ENCODE results near the gene MYO9A. TPM values are rescaled to one million over a fixed set of nuclear protein-coding genes. Genes with fewer than 3 reads are reported as not detected.

Gene MYO9A
- total RNA-seq, 3 donors from 2014 or later, result 64.2 to 128 (median 86.5) TPM

DNA sequence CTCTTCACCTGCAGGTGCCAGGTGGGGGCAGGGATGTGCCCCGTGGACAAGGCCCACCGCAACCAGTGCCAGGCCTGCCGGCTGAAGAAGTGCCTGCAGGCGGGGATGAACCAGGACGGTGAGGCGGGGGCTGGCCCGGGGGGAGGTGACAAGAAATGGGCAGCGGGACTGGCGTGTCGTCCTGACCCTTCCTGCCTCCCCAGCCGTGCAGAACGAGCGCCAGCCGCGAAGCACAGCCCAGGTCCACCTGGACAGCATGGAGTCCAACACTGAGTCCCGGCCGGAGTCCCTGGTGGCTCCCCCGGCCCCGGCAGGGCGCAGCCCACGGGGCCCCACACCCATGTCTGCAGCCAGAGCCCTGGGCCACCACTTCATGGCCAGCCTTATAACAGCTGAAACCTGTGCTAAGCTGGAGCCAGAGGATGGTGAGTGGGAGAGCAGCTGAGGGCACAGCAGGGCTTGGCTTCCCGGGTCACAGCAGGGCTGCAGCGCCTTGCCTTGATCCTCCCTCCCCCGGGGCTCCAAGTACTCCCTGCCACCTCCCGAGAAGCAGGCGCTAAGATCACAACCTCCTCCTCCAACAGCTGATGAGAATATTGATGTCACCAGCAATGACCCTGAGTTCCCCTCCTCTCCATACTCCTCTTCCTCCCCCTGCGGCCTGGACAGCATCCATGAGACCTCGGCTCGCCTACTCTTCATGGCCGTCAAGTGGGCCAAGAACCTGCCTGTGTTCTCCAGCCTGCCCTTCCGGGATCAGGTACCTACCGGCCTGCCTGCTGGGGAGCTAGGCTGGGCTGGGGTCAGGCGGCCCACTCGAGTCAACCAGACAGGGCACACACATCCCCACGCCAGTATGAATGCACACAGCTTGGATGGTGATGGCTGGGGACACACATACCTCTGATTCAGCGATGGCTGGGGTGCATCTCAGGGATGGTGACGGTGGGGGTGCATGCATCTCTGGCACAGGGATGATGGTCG is 305.9 kb downstream of the MYO9A start:
- no peaks in the 10 kb centered on the region for H3K4me1 ChIP-seq
- intact Hi-C loops (cut with DNase I; ENCODE audit: low total_unique reads), result no loop called here

DNA sequence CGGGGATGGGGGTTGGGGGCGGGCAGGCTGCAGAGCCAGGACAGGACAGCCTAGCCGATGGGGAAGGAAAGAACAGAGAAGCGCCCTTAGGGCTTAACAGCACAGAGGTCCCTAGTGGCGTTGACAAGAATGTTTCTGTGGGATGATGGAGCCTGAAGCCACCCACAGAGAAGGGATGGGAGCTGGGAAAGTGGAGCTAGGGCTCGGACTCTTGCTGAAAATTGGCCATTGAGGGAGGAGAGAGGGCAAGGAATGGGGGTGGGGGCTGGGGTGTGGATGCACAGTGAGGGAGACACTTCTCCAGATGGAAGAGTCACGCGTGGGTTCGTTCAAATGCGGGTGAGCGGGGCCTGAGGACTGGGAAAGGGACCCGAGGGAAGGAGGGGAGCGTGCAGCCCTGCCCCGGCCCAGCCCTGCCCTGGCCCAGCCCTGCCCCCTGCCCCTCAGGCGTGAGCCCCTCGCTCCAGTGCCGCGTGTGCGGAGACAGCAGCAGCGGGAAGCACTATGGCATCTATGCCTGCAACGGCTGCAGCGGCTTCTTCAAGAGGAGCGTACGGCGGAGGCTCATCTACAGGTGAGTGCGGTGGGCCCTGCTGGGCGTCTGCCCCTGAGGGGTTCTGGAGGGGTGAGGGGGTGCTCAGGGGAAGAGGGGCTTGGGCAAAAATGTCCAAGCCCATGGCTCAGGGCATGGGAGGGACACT is 306.8 kb downstream of the MYO9A start:
- no peak for DNase-seq (ENCODE audit: low spot score in 2 of 2)
- TF ChIP-seq, protein P1, sequence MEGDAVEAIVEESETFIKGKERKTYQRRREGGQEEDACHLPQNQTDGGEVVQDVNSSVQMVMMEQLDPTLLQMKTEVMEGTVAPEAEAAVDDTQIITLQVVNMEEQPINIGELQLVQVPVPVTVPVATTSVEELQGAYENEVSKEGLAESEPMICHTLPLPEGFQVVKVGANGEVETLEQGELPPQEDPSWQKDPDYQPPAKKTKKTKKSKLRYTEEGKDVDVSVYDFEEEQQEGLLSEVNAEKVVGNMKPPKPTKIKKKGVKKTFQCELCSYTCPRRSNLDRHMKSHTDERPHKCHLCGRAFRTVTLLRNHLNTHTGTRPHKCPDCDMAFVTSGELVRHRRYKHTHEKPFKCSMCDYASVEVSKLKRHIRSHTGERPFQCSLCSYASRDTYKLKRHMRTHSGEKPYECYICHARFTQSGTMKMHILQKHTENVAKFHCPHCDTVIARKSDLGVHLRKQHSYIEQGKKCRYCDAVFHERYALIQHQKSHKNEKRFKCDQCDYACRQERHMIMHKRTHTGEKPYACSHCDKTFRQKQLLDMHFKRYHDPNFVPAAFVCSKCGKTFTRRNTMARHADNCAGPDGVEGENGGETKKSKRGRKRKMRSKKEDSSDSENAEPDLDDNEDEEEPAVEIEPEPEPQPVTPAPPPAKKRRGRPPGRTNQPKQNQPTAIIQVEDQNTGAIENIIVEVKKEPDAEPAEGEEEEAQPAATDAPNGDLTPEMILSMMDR (IDR thresholded peaks at IDR 0.05), result no peak
- Histone ChIP-seq H3K27ac (no peak overlapping the region), H3K36me3 (no peaks in the 10 kb centered on the region), H3K27me3 (no peaks in the 10 kb centered on the region), H3K4me1 (no peaks in the 10 kb centered on the region), H3K4me3 (no peak overlapping the region), H3K9me3 (no peaks in the 10 kb centered on the region)
- intact Hi-C loops (cut with DNase I; ENCODE audit: low total_unique reads), result no loop called here

More for the DNA sequence above, 305.9 kb downstream of the MYO9A start:
- Histone ChIP-seq H3K27ac (no peak overlapping the region), H3K27me3 (no peaks in the 10 kb centered on the region), H3K9me3 (no peaks in the 10 kb centered on the region), H3K4me3 (no peak overlapping the region), H3K36me3 (no peaks in the 10 kb centered on the region)
- DNase-seq (ENCODE audit: low spot score in 2 of 2), result no peak
- TF ChIP-seq POLR2AphosphoS5 (IDR thresholded peaks at IDR 0.05), result no peak
- TF ChIP-seq, protein P1 (IDR thresholded peaks at IDR 0.05), result no peak
- no peak for TF ChIP-seq POLR2A (IDR thresholded peaks at IDR 0.05)

DNA sequence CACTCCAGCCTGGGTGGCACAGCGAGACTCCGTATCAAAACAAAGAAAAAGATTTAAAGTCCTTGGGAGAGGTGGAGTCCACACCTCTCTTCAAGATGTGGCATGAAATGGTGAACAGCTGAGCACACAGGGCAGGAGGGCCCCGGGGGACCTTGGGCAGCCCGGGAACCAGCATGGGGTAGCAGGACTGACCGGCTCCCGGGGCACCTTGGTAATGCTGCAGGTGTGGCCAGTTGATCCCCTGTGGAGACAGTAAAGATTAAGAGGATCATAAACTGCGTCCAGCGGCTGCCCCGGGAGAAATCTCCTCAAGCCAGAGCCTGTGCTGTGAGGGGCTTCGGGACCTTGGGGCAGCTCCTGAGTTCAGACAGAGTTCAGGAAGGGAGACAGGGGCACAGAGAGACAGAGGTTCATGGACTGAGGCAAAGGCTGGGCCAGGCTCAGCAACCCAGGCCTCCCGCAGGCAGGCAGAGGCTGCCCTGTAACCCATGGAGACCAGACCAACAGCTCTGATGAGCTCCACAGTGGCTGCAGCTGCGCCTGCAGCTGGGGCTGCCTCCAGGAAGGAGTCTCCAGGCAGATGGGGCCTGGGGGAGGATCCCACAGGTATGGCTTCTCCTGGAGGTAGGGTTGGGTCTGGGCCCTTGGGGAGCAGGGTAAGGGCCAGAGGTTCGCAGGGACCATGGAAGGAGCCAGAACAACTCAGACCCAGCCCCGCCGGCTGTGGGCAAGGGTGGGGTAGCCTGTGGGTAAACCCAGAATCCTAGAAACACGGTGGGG is 307.5 kb downstream of the MYO9A start, which contains the start of gene NR2E3:
TSS of gene NR2E3 (plus strand) at position 299 of the 780 bp plus-strand sequence. CDS start at position 489, 190 bp downstream.
- Histone ChIP-seq H3K36me3 (no peaks in the 10 kb centered on the region), H3K27ac (no peak within 1 kb of the TSS), H3K4me3 (no peak within 1 kb of the TSS), H3K4me1 (no peaks in the 10 kb centered on the region), H3K9me3 (no peaks in the 10 kb centered on the region), H3K27me3 (no peaks in the 10 kb centered on the region)
- no peak for DNase-seq (ENCODE audit: low spot score in 2 of 2)
- TF ChIP-seq, protein P1 (IDR thresholded peaks at IDR 0.05), result no peak
- TF ChIP-seq POLR2A (IDR thresholded peaks at IDR 0.05), result no peak
- no peak for TF ChIP-seq POLR2AphosphoS5 (IDR thresholded peaks at IDR 0.05)
- intact Hi-C loops (cut with DNase I; ENCODE audit: low total_unique reads), result no loop called here

DNA sequence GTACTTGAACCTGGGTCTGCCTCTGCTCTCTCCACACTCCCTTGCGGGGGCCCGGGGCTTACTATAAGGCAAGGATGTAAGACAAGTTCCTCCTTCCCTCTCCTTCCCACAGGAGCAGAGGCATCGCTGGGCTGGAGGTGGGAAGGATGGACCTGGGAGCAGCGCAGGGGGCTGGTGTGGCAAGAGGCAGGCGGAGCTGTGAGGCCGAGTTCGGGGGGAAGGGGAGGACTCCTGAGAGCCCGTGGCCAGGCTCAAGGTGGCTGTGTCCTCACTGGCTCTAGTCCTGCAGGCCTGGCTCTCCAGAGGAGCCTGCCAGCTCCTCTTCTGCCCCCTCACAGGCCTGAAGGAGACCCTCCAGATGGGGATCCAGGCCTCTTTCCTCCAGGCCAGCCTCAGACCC is 308.6 kb downstream of the MYO9A start:
- Histone ChIP-seq H3K27ac (no peak overlapping the region), H3K36me3 (no peaks in the 10 kb centered on the region), H3K4me3 (no peak overlapping the region), H3K4me1 (no peaks in the 10 kb centered on the region), H3K9me3 (no peaks in the 10 kb centered on the region), H3K27me3 (no peaks in the 10 kb centered on the region)
- TF ChIP-seq, protein P1 (IDR thresholded peaks at IDR 0.05), result no peak
- TF ChIP-seq POLR2A (IDR thresholded peaks at IDR 0.05) (no peak), POLR2AphosphoS5 (IDR thresholded peaks at IDR 0.05) (no peak)
- DNase-seq (ENCODE audit: low spot score in 2 of 2), result no peak
- intact Hi-C loops (cut with DNase I; ENCODE audit: low total_unique reads), result no loop called here

Measured in breast epithelium (tissue), 4 donors.